ENCODE results near the gene LRPPRC.

The LRPPRC gene

DNA sequence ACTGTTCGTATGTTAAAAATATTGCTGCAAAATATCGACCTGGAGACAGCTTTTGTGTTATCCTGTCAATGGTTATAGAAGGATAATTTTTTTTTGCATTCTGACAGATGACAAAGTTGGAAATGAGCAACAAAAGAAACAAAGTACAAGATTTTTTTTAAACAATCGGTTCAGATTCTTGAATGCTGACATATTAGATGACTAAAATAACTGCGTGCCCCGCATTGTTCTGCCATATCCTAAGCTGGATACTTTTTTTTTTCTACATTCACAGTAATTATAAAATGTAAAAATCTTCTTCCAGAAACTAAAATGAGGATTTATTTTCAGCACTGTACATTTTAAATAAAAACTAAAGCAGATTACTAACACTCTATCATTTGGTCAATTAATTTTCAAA is 89.9 kb downstream of the LRPPRC start:
- H3K4me3 ChIP-seq: no peak overlapping the region
- no peaks in the 10 kb centered on the region for H3K27me3 ChIP-seq
- no peaks in the 10 kb centered on the region for H3K9me3 ChIP-seq (replicated peaks in 1 of 11)
- H4K20me1 ChIP-seq: peaks cover 0 to 24% (median 0%) of the 10 kb centered on the region in 11 experiments; a peak in 6 of 22 replicates
- no peak overlapping the region for H3K9ac ChIP-seq
- H3K36me3 ChIP-seq: peaks cover 86 to 99% (median 95%) of the 10 kb centered on the region in 11 experiments
- no peak overlapping the region for H3K27ac ChIP-seq
- no peaks in the 10 kb centered on the region for H3K4me1 ChIP-seq
- H3K4me2 ChIP-seq: no peak overlapping the region
- TF ChIP-seq Cebpa-rat (IDR thresholded peaks at IDR 0.05): no peak

DNA sequence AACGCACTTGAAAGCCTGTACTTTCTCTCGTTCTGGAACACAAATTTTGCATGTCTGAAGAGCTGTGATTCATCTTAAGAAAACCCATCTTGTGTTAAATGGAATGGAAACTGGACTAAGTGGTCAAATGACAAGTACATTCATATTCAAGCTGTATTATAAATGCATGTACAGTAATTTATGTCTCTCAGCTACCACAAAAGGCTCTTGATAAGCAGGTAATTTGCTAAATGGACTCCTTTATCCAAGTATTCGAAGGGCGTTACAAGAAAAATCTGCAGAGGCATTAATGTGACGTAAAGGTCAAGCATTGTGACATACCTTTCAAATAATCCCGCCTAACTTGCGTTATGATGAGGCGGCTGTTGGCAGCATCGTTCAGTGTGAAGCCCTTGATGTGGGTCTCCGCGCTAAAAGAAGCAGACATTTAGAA is 90.4 kb downstream of the LRPPRC start:
- Histone ChIP-seq H3K4me1 (no peaks in the 10 kb centered on the region), H3K36me3 (peaks cover 86 to 99% (median 95%) of the 10 kb centered on the region in 11 experiments), H3K9ac (no peak overlapping the region), H3K4me3 (no peak overlapping the region), H3K27me3 (no peaks in the 10 kb centered on the region), H3K27ac (no peak overlapping the region), H3K9me3 (replicated peaks in 1 of 11) (no peaks in the 10 kb centered on the region), H4K20me1 (peaks cover 0 to 24% (median 0%) of the 10 kb centered on the region in 11 experiments; a peak in 6 of 22 replicates), H3K4me2 (no peak overlapping the region)
- no peak for TF ChIP-seq Cebpa-rat (IDR thresholded peaks at IDR 0.05)

DNA sequence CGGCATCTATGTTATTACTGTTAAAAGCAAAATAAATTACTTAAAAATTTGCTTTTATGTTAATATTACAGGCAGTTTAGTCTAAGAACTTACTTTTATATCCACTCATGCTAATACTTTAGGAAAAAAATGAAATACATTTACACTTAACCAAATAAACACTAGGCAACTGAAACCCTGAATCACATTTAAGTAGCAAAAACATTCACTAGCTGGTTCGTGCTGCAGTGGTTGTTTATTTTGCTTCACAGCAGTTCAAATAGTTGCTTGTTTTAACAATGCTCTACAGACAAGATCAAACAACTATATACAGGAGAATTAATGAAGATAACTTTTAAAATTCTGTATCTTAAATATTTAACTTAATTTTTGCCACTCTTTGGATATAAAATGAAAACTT is 96.2 kb downstream of the LRPPRC start:
- Histone ChIP-seq H3K9me3 (replicated peaks in 1 of 11) (no peaks in the 10 kb centered on the region), H3K27me3 (no peaks in the 10 kb centered on the region), H4K20me1 (peaks cover 0 to 35% (median 12%) of the 10 kb centered on the region in 11 experiments; a peak in 9 of 22 replicates), H3K4me2 (no peak overlapping the region), H3K27ac (no peak overlapping the region), H3K4me1 (no peaks in the 10 kb centered on the region), H3K9ac (no peak overlapping the region), H3K36me3 (peaks cover 88 to 99% (median 94%) of the 10 kb centered on the region in 11 experiments), H3K4me3 (no peak overlapping the region)
- TF ChIP-seq Cebpa-rat (IDR thresholded peaks at IDR 0.05): no peak

DNA sequence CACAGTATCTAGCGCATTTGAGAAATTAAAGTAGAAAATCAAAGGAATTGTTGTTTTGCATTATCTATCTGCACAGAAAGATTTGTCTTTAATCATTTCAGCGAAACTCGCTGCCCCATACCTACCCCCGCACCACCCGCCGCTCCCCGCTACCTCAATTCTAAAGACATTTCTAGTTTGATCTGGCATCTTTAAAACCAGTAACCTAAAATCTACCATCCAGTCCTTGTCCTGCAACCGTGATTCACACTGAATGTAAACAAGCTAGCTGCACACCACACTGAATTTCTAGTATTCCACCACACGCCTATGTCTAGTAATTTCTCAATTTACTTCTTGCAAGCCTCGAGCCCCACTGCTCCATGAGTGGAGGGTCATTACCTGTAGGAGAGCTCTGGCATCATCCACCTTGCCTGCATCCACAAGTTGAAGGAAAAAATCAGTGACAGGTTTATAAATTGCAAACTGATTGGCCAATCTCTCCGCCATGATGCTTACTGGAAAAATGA is 96.9 kb downstream of the LRPPRC start:
- Histone ChIP-seq H4K20me1 (peaks cover 0 to 36% (median 7%) of the 10 kb centered on the region in 11 experiments; a peak in 8 of 22 replicates), H3K4me2 (no peak overlapping the region), H3K27me3 (no peaks in the 10 kb centered on the region), H3K4me3 (no peak overlapping the region), H3K27ac (no peak overlapping the region), H3K9ac (no peak overlapping the region), H3K4me1 (peaks cover 0 to 2% (median 0%) of the 10 kb centered on the region in 10 experiments; a peak in 3 of 20 replicates), H3K9me3 (replicated peaks in 1 of 11) (no peaks in the 10 kb centered on the region), H3K36me3 (peaks cover 84 to 99% (median 93%) of the 10 kb centered on the region in 11 experiments)
- no peak for TF ChIP-seq Cebpa-rat (IDR thresholded peaks at IDR 0.05)

DNA sequence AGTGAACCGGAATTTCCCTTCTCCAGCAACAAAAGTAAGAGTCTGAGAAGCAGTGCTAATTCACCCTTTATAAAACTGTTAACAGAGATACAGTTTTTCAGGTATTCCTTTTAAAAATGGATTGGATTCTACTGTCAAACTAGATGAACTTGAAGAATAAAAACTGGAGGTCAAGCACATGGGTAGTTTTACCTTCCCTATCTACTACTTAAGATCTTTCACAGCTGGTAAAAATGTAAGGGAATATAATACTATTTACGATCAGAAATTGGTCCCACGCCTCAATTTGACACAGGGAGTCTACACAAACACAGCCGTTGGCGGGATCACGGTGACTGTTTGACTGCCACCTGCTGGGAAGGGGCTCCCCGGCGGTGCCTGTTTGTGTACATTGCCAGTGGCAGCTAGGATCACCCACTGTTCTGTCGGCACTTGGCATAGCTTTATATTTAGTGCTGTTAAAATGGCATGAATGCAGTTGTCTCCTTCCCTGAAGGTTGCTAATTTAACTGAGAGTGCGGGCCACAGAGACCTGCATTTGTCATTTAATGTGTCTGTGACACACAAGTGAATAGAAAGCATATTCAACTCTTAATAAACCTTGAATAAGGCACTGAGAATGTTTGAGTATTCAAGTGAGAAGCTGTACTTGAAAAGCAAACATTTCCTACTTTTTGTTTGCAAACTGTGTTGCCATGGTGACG is 97.5 kb downstream of the LRPPRC start:
- Histone ChIP-seq H3K4me2 (no peak overlapping the region), H3K36me3 (peaks cover 87 to 100% (median 95%) of the 10 kb centered on the region in 11 experiments)

DNA sequence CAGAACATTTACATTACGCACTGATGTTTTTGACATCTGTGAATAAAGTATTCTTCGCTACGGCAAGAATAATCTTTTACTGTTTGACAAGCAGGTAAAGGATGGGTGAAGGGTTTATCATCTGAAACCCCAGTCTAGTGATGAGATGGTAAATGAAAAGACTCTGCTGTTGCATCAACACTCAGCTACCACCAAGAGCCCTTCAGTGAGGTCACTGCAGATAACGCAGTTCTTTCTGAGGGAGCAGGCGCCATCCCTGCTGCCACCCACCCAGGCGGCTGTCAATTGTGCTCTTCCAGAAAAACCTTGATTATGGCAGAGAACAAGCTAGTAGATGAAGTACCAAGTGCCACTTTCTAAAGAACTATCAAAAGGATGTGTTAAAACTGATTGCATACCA is 98.3 kb downstream of the LRPPRC start:
- Histone ChIP-seq H3K9me3 (replicated peaks in 1 of 11) (no peaks in the 10 kb centered on the region), H3K4me2 (no peak overlapping the region), H4K20me1 (peaks cover 0 to 34% (median 5%) of the 10 kb centered on the region in 11 experiments; a peak in 6 of 22 replicates), H3K4me3 (no peak overlapping the region), H3K9ac (no peak overlapping the region), H3K4me1 (peaks cover 0 to 14% (median 0%) of the 10 kb centered on the region in 10 experiments; a peak in 4 of 20 replicates), H3K27ac (no peak overlapping the region), H3K27me3 (no peaks in the 10 kb centered on the region), H3K36me3 (peaks cover 87 to 100% (median 96%) of the 10 kb centered on the region in 11 experiments)
- TF ChIP-seq Cebpa-rat (IDR thresholded peaks at IDR 0.05): no peak

More for the DNA sequence above, 97.5 kb downstream of the LRPPRC start:
- Histone ChIP-seq H3K4me3 (no peak overlapping the region), H3K27me3 (no peaks in the 10 kb centered on the region), H3K4me1 (peaks cover 0 to 8% (median 0%) of the 10 kb centered on the region in 10 experiments; a peak in 4 of 20 replicates), H4K20me1 (peaks cover 0 to 34% (median 5%) of the 10 kb centered on the region in 11 experiments; a peak in 6 of 22 replicates), H3K9me3 (replicated peaks in 1 of 11) (no peaks in the 10 kb centered on the region), H3K9ac (no peak overlapping the region), H3K27ac (no peak overlapping the region)
- no peak for TF ChIP-seq Cebpa-rat (IDR thresholded peaks at IDR 0.05)

DNA sequence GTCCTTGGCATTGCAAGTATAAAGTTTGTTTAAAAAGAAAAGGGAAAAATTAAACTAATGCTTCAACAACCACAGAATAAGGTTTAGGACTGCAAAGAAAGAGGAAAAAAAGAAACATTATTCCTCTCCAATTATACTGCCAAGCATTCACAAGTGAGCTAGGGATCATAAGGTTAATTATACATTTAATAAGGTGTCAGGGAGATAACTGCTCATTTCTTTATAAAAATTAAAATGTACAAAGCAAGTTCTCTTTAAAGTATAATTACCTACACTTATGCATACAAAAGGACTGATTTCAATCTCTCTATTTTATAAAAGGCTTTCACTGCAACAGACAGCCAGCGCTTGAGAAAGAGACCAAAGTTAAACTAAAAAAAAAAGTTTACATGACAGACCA is 98.9 kb downstream of the LRPPRC start:
- TF ChIP-seq Cebpa-rat (IDR thresholded peaks at IDR 0.05): no peak
- Histone ChIP-seq H3K9ac (no peak overlapping the region), H3K4me2 (no peak overlapping the region), H3K9me3 (replicated peaks in 1 of 11) (no peaks in the 10 kb centered on the region), H3K4me1 (peaks cover 0 to 14% (median 0%) of the 10 kb centered on the region in 10 experiments; a peak in 4 of 20 replicates), H3K36me3 (peaks cover 89 to 100% (median 98%) of the 10 kb centered on the region in 11 experiments), H4K20me1 (peaks cover 0 to 34% (median 6%) of the 10 kb centered on the region in 11 experiments; a peak in 6 of 22 replicates), H3K4me3 (no peak overlapping the region), H3K27ac (no peak overlapping the region), H3K27me3 (no peaks in the 10 kb centered on the region)

DNA sequence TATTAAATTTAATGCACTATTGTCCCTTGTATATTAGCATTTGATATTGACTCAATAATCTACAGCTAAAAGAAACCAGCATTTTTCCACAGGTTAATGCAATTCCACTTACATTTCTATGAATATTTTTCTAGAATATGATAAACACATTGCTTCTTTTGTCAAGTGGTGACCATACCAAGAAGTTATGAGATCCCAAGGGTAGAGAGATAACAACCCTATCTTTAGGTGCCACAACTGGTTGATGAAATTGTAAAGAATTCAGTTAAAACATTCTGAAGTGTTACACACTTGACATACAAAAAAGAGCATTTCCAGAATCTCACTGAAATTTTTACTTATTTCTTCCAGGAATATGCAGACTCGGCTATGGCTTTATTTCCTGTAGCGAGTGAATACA is 101.0 kb downstream of the LRPPRC start:
- no peak overlapping the region for H3K4me3 ChIP-seq
- H3K9ac ChIP-seq: no peak overlapping the region
- peaks cover 96 to 100% (median 100%) of the 10 kb centered on the region in 11 experiments for H3K36me3 ChIP-seq
- no peak for TF ChIP-seq Cebpa-rat (IDR thresholded peaks at IDR 0.05)
- H3K27me3 ChIP-seq: no peaks in the 10 kb centered on the region
- H3K4me2 ChIP-seq: no peak overlapping the region
- H3K4me1 ChIP-seq: peaks cover 0 to 14% (median 0%) of the 10 kb centered on the region in 10 experiments; a peak in 4 of 20 replicates
- H3K9me3 ChIP-seq (replicated peaks in 1 of 11): no peaks in the 10 kb centered on the region
- H4K20me1 ChIP-seq: peaks cover 0 to 28% (median 6%) of the 10 kb centered on the region in 11 experiments; a peak in 5 of 22 replicates
- H3K27ac ChIP-seq: no peak overlapping the region

DNA sequence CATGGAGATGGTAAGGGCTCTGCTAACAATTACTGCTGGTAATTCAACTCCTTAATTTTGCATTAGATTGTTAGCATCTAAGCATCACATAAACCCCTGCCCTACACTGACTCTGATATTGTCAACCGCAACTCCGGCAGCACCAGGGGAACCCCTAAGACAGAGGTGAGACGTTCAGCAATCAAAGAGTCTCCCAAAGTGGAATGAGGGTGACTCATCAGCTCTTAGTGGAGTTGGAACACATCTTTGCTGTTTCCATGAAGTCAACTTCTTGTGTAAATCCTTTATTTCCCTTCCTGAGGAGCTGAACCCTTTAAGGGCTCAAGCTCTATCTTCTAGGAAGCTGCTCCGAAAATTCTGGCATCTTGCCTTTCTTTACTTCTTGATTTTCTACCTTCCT is 104.9 kb downstream of the LRPPRC start:
- TF ChIP-seq Cebpa-rat (IDR thresholded peaks at IDR 0.05): no peak

More for the DNA sequence above, 104.9 kb downstream of the LRPPRC start:
- Histone ChIP-seq H3K4me3 (no peak overlapping the region), H3K4me2 (no peak overlapping the region), H3K9ac (no peak overlapping the region), H3K4me1 (peaks cover 0 to 14% (median 0%) of the 10 kb centered on the region in 10 experiments; a peak in 4 of 20 replicates), H3K9me3 (replicated peaks in 1 of 11) (no peaks in the 10 kb centered on the region), H3K27ac (no peak overlapping the region), H4K20me1 (peaks cover 0 to 11% (median 0%) of the 10 kb centered on the region in 11 experiments; a peak in 2 of 22 replicates), H3K27me3 (no peaks in the 10 kb centered on the region), H3K36me3 (peaks cover 94 to 100% (median 98%) of the 10 kb centered on the region in 11 experiments)
